ENCODE data around the gene PXK.
"Not testable (repeated sequence)": the region's sequence is repeated elsewhere in the genome, so short reads cannot be mapped to it uniquely, and the experiment has no call there.

The PXK gene

GRCh38 chr3:58422756-58423325, 90.1 kb downstream of the PXK start:
- no peak for DNase-seq

- no peak for DNase-seq
Measured at GRCh38 chr3:58424613-58425012, 91.9 kb downstream of the PXK start.

GRCh38 chr3:58425782-58426181, 93.1 kb downstream of the PXK start:
- DNase-seq, result no peak

GRCh38 chr3:58427661-58428361, 95.1 kb downstream of the PXK start:
- DNase-seq, result no peak

GRCh38 chr3:58429657-58430056, 97.0 kb downstream of the PXK start:
- DNase-seq, result no peak

GRCh38 chr3:58432905-58433304, 100.2 kb downstream of the PXK start:
- DNase-seq, result no peak

- DNase-seq, result peak; percentile 93
Measured at GRCh38 chr3:58433400-58434167, 100.9 kb downstream of the PXK start, which contains the start of gene PDHB. Gene PDHB (minus strand): TSS chr3:58433832. CDS start chr3:58433809, 23 bp downstream.

- no peak for DNase-seq
Measured at GRCh38 chr3:58434168-58434504, 101.4 kb downstream of the PXK start.

- no peak for DNase-seq
Measured at GRCh38 chr3:58434511-58434910, 101.8 kb downstream of the PXK start.

GRCh38 chr3:58434990-58435389, 102.3 kb downstream of the PXK start:
- no peak for DNase-seq

- not testable (repeated sequence) for DNase-seq
Measured at GRCh38 chr3:58437276-58437675, 104.6 kb downstream of the PXK start.

GRCh38 chr3:58440996-58441355, 108.3 kb downstream of the PXK start:
- not testable (repeated sequence) for DNase-seq

GRCh38 chr3:58441514-58442450, 109.1 kb downstream of the PXK start:
- no peak for DNase-seq

- DNase-seq, result no peak
Measured at GRCh38 chr3:58452176-58452575, 119.5 kb downstream of the PXK start.

- DNase-seq, result no peak
Measured at GRCh38 chr3:58459160-58459559, 126.5 kb downstream of the PXK start.

- DNase-seq, result no peak
Measured at GRCh38 chr3:58462829-58463180, 130.1 kb downstream of the PXK start.

GRCh38 chr3:58463181-58463941, 130.7 kb downstream of the PXK start:
- peak; percentile 88 for DNase-seq

GRCh38 chr3:58463942-58464271, 131.2 kb downstream of the PXK start:
- DNase-seq, result no peak

GRCh38 chr3:58464866-58465265, 132.2 kb downstream of the PXK start:
- DNase-seq, result peak; percentile 38

GRCh38 chr3:58466899-58467563, 134.3 kb downstream of the PXK start:
- DNase-seq, result no peak

GRCh38 chr3:58469096-58469495, 136.4 kb downstream of the PXK start:
- DNase-seq, result no peak
